ENCODE measurements around the gene FOXJ3.

GRCh38 chr1:42323551-42323950, 11.5 kb downstream of the FOXJ3 start:
- TF ChIP-seq CTCF (IDR thresholded peaks at IDR 0.05; ENCODE audit: low read depth, low read length, poor library complexity, severe bottlenecking) (no peak), EZH2phosphoT487 (IDR thresholded peaks at IDR 0.05; ENCODE audit: borderline replicate concordance, low read length) (no peak)

Data from DOHH2 (cell line).